Upper lobe of left lung (tissue), 4 donors: ENCODE data around the gene CCDC78.

Source experiments
- CTCF ChIP-seq, 6 experiments: fragments of 450-650 bp in 4 of 6; fragments of 200-600 bp in 2 of 6; sonication (generic) in 2 of 6; IDR thresholded peaks; one replicate each; pipeline ENCODE4 v1.5.1; 2016 to 2019; ENCODE audit warnings: antibody characterized with exemption in 6 of 6
- EP300 ChIP-seq, 4 donors: sonication (generic); formaldehyde crosslinking; IDR thresholded peaks; one replicate each; pipeline ENCODE4 v1.5.1; 2017; ENCODE audit warnings: antibody characterized with exemption in 4 of 4, control low read depth in 2 of 4
- POLR2A ChIP-seq, 4 donors: fragments of 450-650 bp; IDR thresholded peaks; one replicate each; pipeline ENCODE4 v1.5.1; 2016 to 2017; ENCODE audit warnings: antibody characterized with exemption in 4 of 4, mild to moderate bottlenecking in 2 of 4
- POLR2AphosphoS5 ChIP-seq, 2 donors: sonication (generic); formaldehyde crosslinking; IDR thresholded peaks; one replicate each; pipeline ENCODE4 v1.5.1; 2017; ENCODE audit warnings: antibody characterized with exemption in 2 of 2

DNA sequence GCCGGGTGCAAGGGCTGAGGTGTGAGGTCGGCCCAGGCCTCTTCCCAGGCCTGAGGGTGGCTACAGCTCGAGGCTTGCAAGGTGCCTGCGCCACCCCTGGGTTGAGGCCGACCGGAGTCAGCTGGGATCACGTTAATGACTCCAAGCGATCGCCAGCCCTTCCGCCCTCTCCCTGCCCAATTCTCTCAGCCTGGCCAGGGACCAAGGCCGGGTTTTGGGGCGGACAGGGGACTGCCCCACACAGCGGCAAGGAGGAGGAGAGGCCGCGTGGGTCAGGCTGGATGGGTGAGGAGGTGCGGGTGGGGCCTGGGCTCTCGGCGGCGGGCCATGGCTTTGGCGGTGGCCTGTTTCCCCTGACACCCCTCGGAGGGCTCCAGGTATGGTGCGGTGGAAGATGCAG lies 32.9 kb downstream of the CCDC78 start:
- TF ChIP-seq CTCF (IDR thresholded peaks at IDR 0.05) (no peak), POLR2A (IDR thresholded peaks at IDR 0.05) (no peak), POLR2AphosphoS5 (IDR thresholded peaks at IDR 0.05) (no peak), EP300 (IDR thresholded peaks at IDR 0.05) (no peak)
